Jurkat, Clone E6-1 (cell line): ENCODE measurements around the gene MEGF9.
"Not testable (repeated sequence)": the region's sequence is repeated elsewhere in the genome, so short reads cannot be mapped to it uniquely, and the experiment has no call there.

Experiments used
- DNase-seq: peaks from one replicate; pipeline ENCODE4 v3.0.0-alpha.2; 2011; ENCODE audit warnings: low read depth, low spot score
- H3K4me3 ChIP-seq: 2 replicates; pipeline ENCODE4 v1.5.1; 2011; ENCODE audit warnings: mild to moderate bottlenecking, low read length, control low read depth, moderate library complexity

MEGF9 gene

GRCh38 chr9:120676767-120677402 is 37.4 kb downstream of the MEGF9 start:
- DNase-seq = no peak
- H3K4me3 ChIP-seq = no peak overlapping the region

GRCh38 chr9:120668399-120668798 is 45.9 kb downstream of the MEGF9 start:
- no peak for DNase-seq
- no peak overlapping the region for H3K4me3 ChIP-seq

- no peak for DNase-seq
- H3K4me3 ChIP-seq = no peak overlapping the region
Measured at GRCh38 chr9:120663950-120664349, 50.3 kb downstream of the MEGF9 start.

- DNase-seq = no peak
- no peak overlapping the region for H3K4me3 ChIP-seq
Measured at GRCh38 chr9:120663380-120663779, 50.9 kb downstream of the MEGF9 start.

- no peak overlapping the region for H3K4me3 ChIP-seq
- DNase-seq = no peak
Measured at GRCh38 chr9:120662513-120662912, 51.8 kb downstream of the MEGF9 start.

- H3K4me3 ChIP-seq = no peak overlapping the region
- DNase-seq = no peak
Measured at GRCh38 chr9:120659676-120660075, 54.6 kb downstream of the MEGF9 start.

- DNase-seq = no peak
- H3K4me3 ChIP-seq = no peak overlapping the region
Measured at GRCh38 chr9:120659209-120659608, 55.1 kb downstream of the MEGF9 start.

- DNase-seq = no peak
- H3K4me3 ChIP-seq = no peak overlapping the region
Measured at GRCh38 chr9:120655005-120655622, 59.2 kb downstream of the MEGF9 start.

GRCh38 chr9:120654272-120654671 is 60.0 kb downstream of the MEGF9 start:
- no peak overlapping the region for H3K4me3 ChIP-seq
- no peak for DNase-seq

GRCh38 chr9:120653762-120654161 is 60.5 kb downstream of the MEGF9 start:
- no peak for DNase-seq
- no peak overlapping the region for H3K4me3 ChIP-seq

- no peak for DNase-seq
Measured at GRCh38 chr9:120652934-120653333, 61.3 kb downstream of the MEGF9 start.

GRCh38 chr9:120650352-120650751 is 63.9 kb downstream of the MEGF9 start:
- H3K4me3 ChIP-seq = no peak overlapping the region
- no peak for DNase-seq

More at GRCh38 chr9:120652934-120653333, 61.3 kb downstream of the MEGF9 start:
- H3K4me3 ChIP-seq = no peak overlapping the region

GRCh38 chr9:120648581-120649197 is 65.6 kb downstream of the MEGF9 start:
- no peak overlapping the region for H3K4me3 ChIP-seq
- DNase-seq = no peak

GRCh38 chr9:120646948-120647347 is 67.3 kb downstream of the MEGF9 start:
- no peak for DNase-seq
- no peak overlapping the region for H3K4me3 ChIP-seq

GRCh38 chr9:120645760-120646159 is 68.5 kb downstream of the MEGF9 start:
- no peak overlapping the region for H3K4me3 ChIP-seq
- DNase-seq = no peak

- H3K4me3 ChIP-seq = no peak overlapping the region
- DNase-seq = no peak
Measured at GRCh38 chr9:120643061-120643460, 71.2 kb downstream of the MEGF9 start.

- H3K4me3 ChIP-seq = no peak overlapping the region
- no peak for DNase-seq
Measured at GRCh38 chr9:120642129-120642770, 72.0 kb downstream of the MEGF9 start.

GRCh38 chr9:120640874-120641273 is 73.4 kb downstream of the MEGF9 start:
- H3K4me3 ChIP-seq, DNase-seq: not testable (repeated sequence)

GRCh38 chr9:120640380-120640779 is 73.9 kb downstream of the MEGF9 start:
- DNase-seq = no peak
- H3K4me3 ChIP-seq = no peak overlapping the region

- no peak for DNase-seq
- H3K4me3 ChIP-seq = no peak overlapping the region
Measured at GRCh38 chr9:120637919-120638318, 76.4 kb downstream of the MEGF9 start.
